K562 (cell line): ENCODE data around the gene PCP4L1. TPM values are rescaled to one million over a fixed set of nuclear protein-coding genes. Genes with fewer than 3 reads are reported as not detected.
"Not testable (repeated sequence)": the region's sequence is repeated elsewhere in the genome, so short reads cannot be mapped to it uniquely, and the experiment has no call there.

Experiments used
- ATAC-seq: fragments of 200-7000 bp; cut with Tn5 transposase; 3 replicates; pipeline ENCODE4 v1.9.1; 2020; ENCODE audit warnings: moderate library complexity
- BruUV-seq: library from RNA; stranded (reverse); fragments of 400-500 nt; replicated peaks from 2 replicates; lab custom pipeline; 2021; lab: Mats Ljungman, UMichigan
- CTCF ChIA-PET: fragments of 300-600 bp; formaldehyde crosslinking; extraction: SDS; loops from one replicate; lab custom pipeline; 2021; ENCODE audit warnings: low intra/inter-chr PET ratio; lab: Yijun Ruan, JAX
- POLR2A ChIA-PET: fragments of 300-600, 350-650 bp; sonication (Branson Sonifier 250); formaldehyde crosslinking; extraction: SDS; loops from one replicate; lab custom pipeline; 2021; ENCODE audit warnings: antibody characterized with exemption, inconsistent platforms; lab: Yijun Ruan, JAX
- DNase-seq, 4 experiments: peaks; one replicate each; pipeline versions ENCODE4 v3.0.0 to v3.0.0-alpha.2; 2011 to 2018; ENCODE audit warnings: low spot score in 3 of 4, mixed read lengths in 3 of 4; ENCODE audit errors: extremely low read depth in 1 of 4
- FAIRE-seq: peaks from 2 replicates; lab custom pipeline; 2011; peaks lifted over from hg19 to GRCh38; lab: Jason Lieb, UNC
- H2AFZ ChIP-seq: 2 replicates; pipeline ENCODE4 v1.6.0; 2011; ENCODE audit warnings: low read depth, low read length, control low read depth, inconsistent platforms
- H3K27ac ChIP-seq: fragments of 200-600 bp; 3 replicates; pipeline ENCODE4 v1.8.0; 2011; ENCODE audit warnings: low read depth, mild to moderate bottlenecking, control low read depth, inconsistent platforms, low read length, moderate library complexity, mixed read lengths; ENCODE audit errors: extremely low read depth
- H3K27me3 ChIP-seq, 2 experiments: fragments of 300-600 bp in 1 of 2; 2 replicates in 1 of 2; 3 replicates in 1 of 2; pipeline versions ENCODE4 v1.6.0 to v1.8.0; 2011; ENCODE audit warnings: inconsistent platforms in 2 of 2, low read length in 2 of 2, mild to moderate bottlenecking in 1 of 2, mixed read lengths in 1 of 2, moderate library complexity in 1 of 2; ENCODE audit not compliant: control insufficient read depth in 2 of 2, insufficient read depth in 2 of 2
- H3K36me3 ChIP-seq: fragments of 300-600 bp; 3 replicates; pipeline ENCODE4 v1.8.0; 2011; ENCODE audit warnings: mild to moderate bottlenecking, low read length, inconsistent platforms; ENCODE audit not compliant: control insufficient read depth, insufficient read depth
- H3K4me1 ChIP-seq, 2 experiments: fragments of 200-600 bp in 1 of 2; replicated peaks in 1 of 2; 2 replicates in 1 of 2; 3 replicates in 1 of 2; pipeline versions ENCODE4 v1.5.1 to v1.8.0; 2011; ENCODE audit warnings: inconsistent platforms in 2 of 2, low read length in 2 of 2, mild to moderate bottlenecking in 1 of 2, mixed read lengths in 1 of 2, moderate library complexity in 1 of 2; ENCODE audit not compliant: control insufficient read depth in 2 of 2, insufficient read depth in 2 of 2
- H3K4me2 ChIP-seq: 2 replicates; pipeline ENCODE4 v1.6.1; 2011; ENCODE audit warnings: low read length, control low read depth, inconsistent platforms, mixed read lengths; ENCODE audit not compliant: insufficient read depth
- H3K4me3 ChIP-seq: fragments of 200-600 bp; sonication (generic), shearing (Covaris generic); 2 replicates; pipeline ENCODE4 v1.5.1; 2016; ENCODE audit warnings: control low read depth, inconsistent platforms
- H3K79me2 ChIP-seq: fragments of 200-600 bp; 3 replicates; pipeline ENCODE4 v1.8.0; 2011; ENCODE audit warnings: low read length, inconsistent platforms; ENCODE audit not compliant: control insufficient read depth, insufficient read depth
- H3K9ac ChIP-seq, 2 experiments: 2 replicates each; pipeline versions ENCODE4 v1.6.0 to v1.6.1; 2011; ENCODE audit warnings: low read depth in 2 of 2, low read length in 2 of 2, control low read depth in 1 of 2, inconsistent platforms in 1 of 2, mild to moderate bottlenecking in 1 of 2, mixed read lengths in 1 of 2; ENCODE audit not compliant: insufficient read depth in 1 of 2
- H3K9me1 ChIP-seq: one replicate; pipeline ENCODE4 v1.6.0; 2011; ENCODE audit warnings: inconsistent platforms, mild to moderate bottlenecking, low read length, moderate library complexity; ENCODE audit not compliant: control insufficient read depth, insufficient read depth
- H3K9me3 ChIP-seq: replicated peaks from 2 replicates; pipeline ENCODE4 v1.5.1; 2011; ENCODE audit warnings: low read depth, low read length, inconsistent platforms; ENCODE audit not compliant: control insufficient read depth, insufficient read depth
- H4K20me1 ChIP-seq: replicated peaks from 2 replicates; pipeline ENCODE4 v1.6.1; 2011; ENCODE audit warnings: low read length, inconsistent platforms, mixed read lengths; ENCODE audit not compliant: control insufficient read depth, insufficient read depth
- CBX1 ChIP-seq: sonication (generic); IDR thresholded peaks from 2 replicates; pipeline ENCODE4 v1.6.1; 2016; ENCODE audit warnings: antibody characterized with exemption, low read depth, mild to moderate bottlenecking
- CBX3 ChIP-seq, 2 experiments: IDR thresholded peaks; 1 replicate in 1 of 2; 2 replicates in 1 of 2; pipeline ENCODE4 v1.6.1; 2012; ENCODE audit warnings: inconsistent platforms in 2 of 2, low read length in 2 of 2, borderline replicate concordance in 1 of 2, control low read depth in 1 of 2
- CBX5 ChIP-seq: IDR thresholded peaks from 2 replicates; pipeline ENCODE4 v1.6.1; 2014; ENCODE audit warnings: low read depth, borderline replicate concordance
- CEBPG ChIP-seq, 3 experiments: fragments of 200-800 bp in 1 of 3; sonication (Bioruptor generic) in 1 of 3; sonication (generic) in 1 of 3; formaldehyde crosslinking in 1 of 3; IDR thresholded peaks in 2 of 3; conservative IDR thresholded peaks in 1 of 3; 2 replicates each; pipeline versions ENCODE4 v1.6.1 to v1.8.0; 2016 to 2022; ENCODE audit warnings: missing compliant biosample characterization in 2 of 3, missing genetic modification characterization in 2 of 3, mild to moderate bottlenecking in 1 of 3, missing genetic modification reagents in 1 of 3
- ELF2 ChIP-seq: fragments of 250-450 bp; sonication (Bioruptor Pico); IDR thresholded peaks from 2 replicates; pipeline ENCODE4 v1.5.0; 2021; ENCODE audit warnings: mild to moderate bottlenecking
- TRIM28 ChIP-seq: fragments of 450-650 bp; IDR thresholded peaks from 2 replicates; pipeline ENCODE4 v1.6.1; 2017
- WGBS: fragments of 100-300 bp; shearing (Covaris generic); methylation state at CpG from one replicate; pipeline ENCODE4 v1.1.6; 2016; ENCODE audit warnings: low coverage, mixed read lengths; ENCODE audit not compliant: insufficient coverage; ENCODE audit errors: missing lambda C conversion rate; 5-methylcytosine and 5-hydroxymethylcytosine counted together
- in situ Hi-C: fragments of 300-500 bp; cut with MboI; formaldehyde crosslinking; loops from 4 replicates; pipeline ENCODE4 v1.15.0; 2018; ENCODE audit warnings: inconsistent platforms, mixed read lengths
- intact Hi-C: fragments of 100-400 bp; cut with micrococcal nuclease; formaldehyde crosslinking; loops from 2 replicates; pipeline ENCODE4 v1.14.2; 2022
- polyA plus RNA-seq, 8 experiments: library from polyadenylated mRNA; depleted of rRNA in 4 of 8; stranded (reverse) in 5 of 8; unstranded in 3 of 8; fragments of >200 nt; fragmentation: Nextera tagmentation in 2 of 8; fragmentation: Illumina TruSeq in 1 of 8; extraction: Ambion mirVana in 2 of 8; extraction: Trizol in 1 of 8; gene quantifications; 2 replicates each; pipeline versions ENCODE4 v1.2.1 to v1.2.3, GENCODE V29; 2011 to 2014; ENCODE audit warnings: inconsistent platforms in 1 of 8, missing spikeins in 1 of 8
- total RNA-seq, 7 experiments: library from RNA; depleted of rRNA in 6 of 7; stranded (reverse); fragments of >200 nt in 6 of 7; fragmentation: Illumina TruSeq in 2 of 7; extraction: Trizol in 2 of 7; gene quantifications; 2 replicates each; pipeline versions ENCODE4 v1.2.1 to v1.2.3, GENCODE V29; 2011 to 2021; ENCODE audit warnings: low replicate concordance in 1 of 7

PCP4L1 gene
- total and polyA plus RNA-seq, 9 of the 15 experiments (the other 6 are each of a cell fraction or from before 2014, with no cell fraction given): not detected

- ATAC-seq; H3K27ac ChIP-seq; DNase-seq; H3K4me3 ChIP-seq; H3K79me2 ChIP-seq; H2AFZ ChIP-seq; in situ Hi-C loops; H3K9me1 ChIP-seq; BruUV-seq; H3K4me1 ChIP-seq; FAIRE-seq; intact Hi-C loops; POLR2A ChIA-PET; H3K9me3 ChIP-seq; H3K36me3 ChIP-seq; CTCF ChIA-PET; H3K9ac ChIP-seq; H3K4me2 ChIP-seq; H4K20me1 ChIP-seq; TF ChIP-seq CEBPG (CRISPR knock-in tag; IDR thresholded peaks at IDR 0.05): not testable (repeated sequence)
- 0 out of 4 replicates have a peak, but pooled peaks of 1 of the 2 experiments have one; percentile 19 for TF ChIP-seq CEBPG (tag; conservative IDR thresholded peaks at IDR 0.05 in 1 of 2, IDR thresholded peaks at IDR 0.05 in 1 of 2)
- 5% methylated on average over 4 of the region's 4 CpGs for WGBS
- peaks cover 24 to 25% of the 10 kb centered on the region in 2 experiments; a peak in 4 of 5 replicates for H3K27me3 ChIP-seq
Observed at GRCh38 chr1:161255955-161256520, 2.5 kb upstream of the PCP4L1 start.

GRCh38 chr1:161257109-161257508 is 1.4 kb upstream of the PCP4L1 start:
- H4K20me1 ChIP-seq, H3K4me3 ChIP-seq, H3K9me1 ChIP-seq, POLR2A ChIA-PET, H3K4me2 ChIP-seq, H3K9me3 ChIP-seq, in situ Hi-C loops, CTCF ChIA-PET, H3K9ac ChIP-seq, ATAC-seq, intact Hi-C loops, H3K4me1 ChIP-seq, H3K36me3 ChIP-seq, H2AFZ ChIP-seq, FAIRE-seq, BruUV-seq, H3K27ac ChIP-seq, H3K79me2 ChIP-seq: not testable (repeated sequence)
- peak in 1 of 4 experiments; percentile 21 for DNase-seq
- H3K27me3 ChIP-seq: peaks cover 30 to 34% of the 10 kb centered on the region in 2 experiments; a peak in 4 of 5 replicates
- 0 out of 2 replicates have a peak, but pooled peaks have one; percentile 56 for TF ChIP-seq ELF2 (CRISPR knock-in tag)
- peak in 1 of 2 experiments; percentile 82; a peak in 1 of 3 replicates for TF ChIP-seq CBX3 (IDR thresholded peaks at IDR 0.05; ENCODE audit: borderline replicate concordance in 1 of 2, low read length in 2 of 2)
- peak; percentile 87; the same call in 1 of the 2 replicates for TF ChIP-seq CBX5
- TF ChIP-seq CBX1: peak; percentile 63; the same call in 1 of the 2 replicates
- TF ChIP-seq TRIM28: peak; percentile 83
- 18% methylated on average over 5 of the region's 5 CpGs for WGBS
